ENCODE results near the gene AGPS. TPM values are rescaled to one million over a fixed set of nuclear protein-coding genes. Genes with fewer than 3 reads are reported as not detected.

The AGPS gene
- polyA plus RNA-seq, 2 of the 4 experiments (the other 2 are of a cell fraction): 49.8 to 62.1 TPM

- TF ChIP-seq CHD2 (IDR thresholded peaks at IDR 0.05; ENCODE audit: low read length, partially characterized antibody) (no peak), ZC3H11A (IDR thresholded peaks at IDR 0.05) (no peak), CHD4 (IDR thresholded peaks at IDR 0.05; ENCODE audit: borderline replicate concordance) (no peak), RNF2 (IDR thresholded peaks at IDR 0.05; ENCODE audit: borderline replicate concordance, low read depth) (no peak), RCOR1 (IDR thresholded peaks at IDR 0.05; ENCODE audit: low read depth, low read length) (no peak)
Observed at GRCh38 chr2:177547772-177548171, 155.2 kb downstream of the AGPS start (continued).

DNA sequence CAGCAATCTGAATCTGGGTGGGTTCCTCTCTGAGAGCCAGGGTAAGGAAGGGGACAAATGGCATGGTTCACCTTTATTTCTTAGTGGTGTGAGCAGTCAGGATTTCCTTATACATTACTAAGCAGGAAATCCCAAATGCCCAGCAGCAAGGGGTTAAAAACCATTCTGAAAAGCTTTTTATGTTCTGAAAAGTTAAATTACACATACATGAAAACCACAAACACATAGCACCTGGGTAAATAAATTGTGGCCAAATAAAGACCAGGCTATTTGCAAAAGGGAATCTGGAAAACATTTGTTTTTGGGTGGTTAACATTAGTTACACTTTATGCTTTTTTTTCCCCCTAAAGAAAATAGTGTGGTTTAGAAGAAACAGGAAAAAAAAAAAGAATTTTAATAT lies 156.1 kb downstream of the AGPS start:
- Histone ChIP-seq H3K4me2 (no peak overlapping the region), H3K4me3 (no peak overlapping the region), H3K9me3 (no peaks in the 10 kb centered on the region), H3K27ac (no peak overlapping the region), H3K4me1 (peaks cover 5% of the 10 kb centered on the region; the same call in 1 of the 3 replicates)
- ATAC-seq: no peak
- DNase-seq (ENCODE audit: low read depth in 1 of 2, low spot score in 1 of 2): no peak
- FAIRE-seq: no peak
- POLR2A ChIA-PET: no interaction called here
- TF ChIP-seq TFCP2L1 (CRISPR knock-in tag; IDR thresholded peaks at IDR 0.05) (no peak), MAFK (IDR thresholded peaks at IDR 0.05; ENCODE audit: partially characterized antibody) (no peak), CBX8 (IDR thresholded peaks at IDR 0.05) (no peak), CHD2 (IDR thresholded peaks at IDR 0.05; ENCODE audit: low read length, partially characterized antibody) (no peak), POLR2A (IDR thresholded peaks at IDR 0.05; ENCODE audit: low read length) (no peak), RAD21 (conservative IDR thresholded peaks at IDR 0.05 in 1 of 2, IDR thresholded peaks at IDR 0.05 in 1 of 2) (no peak), HES2 (IDR thresholded peaks at IDR 0.05) (no peak), NR3C1 (IDR thresholded peaks at IDR 0.05) (no peak), CBX2 (IDR thresholded peaks at IDR 0.05; ENCODE audit: borderline replicate concordance, low read depth) (no peak), KDM1A (IDR thresholded peaks at IDR 0.05; ENCODE audit: low read depth) (no peak), JUN (IDR thresholded peaks at IDR 0.05) (no peak), EP300 (IDR thresholded peaks at IDR 0.05) (no peak), FOXS1 (CRISPR knock-in tag; IDR thresholded peaks at IDR 0.05) (no peak), RFX5 (IDR thresholded peaks at IDR 0.05) (no peak)
- TF ChIP-seq, protein P1, sequence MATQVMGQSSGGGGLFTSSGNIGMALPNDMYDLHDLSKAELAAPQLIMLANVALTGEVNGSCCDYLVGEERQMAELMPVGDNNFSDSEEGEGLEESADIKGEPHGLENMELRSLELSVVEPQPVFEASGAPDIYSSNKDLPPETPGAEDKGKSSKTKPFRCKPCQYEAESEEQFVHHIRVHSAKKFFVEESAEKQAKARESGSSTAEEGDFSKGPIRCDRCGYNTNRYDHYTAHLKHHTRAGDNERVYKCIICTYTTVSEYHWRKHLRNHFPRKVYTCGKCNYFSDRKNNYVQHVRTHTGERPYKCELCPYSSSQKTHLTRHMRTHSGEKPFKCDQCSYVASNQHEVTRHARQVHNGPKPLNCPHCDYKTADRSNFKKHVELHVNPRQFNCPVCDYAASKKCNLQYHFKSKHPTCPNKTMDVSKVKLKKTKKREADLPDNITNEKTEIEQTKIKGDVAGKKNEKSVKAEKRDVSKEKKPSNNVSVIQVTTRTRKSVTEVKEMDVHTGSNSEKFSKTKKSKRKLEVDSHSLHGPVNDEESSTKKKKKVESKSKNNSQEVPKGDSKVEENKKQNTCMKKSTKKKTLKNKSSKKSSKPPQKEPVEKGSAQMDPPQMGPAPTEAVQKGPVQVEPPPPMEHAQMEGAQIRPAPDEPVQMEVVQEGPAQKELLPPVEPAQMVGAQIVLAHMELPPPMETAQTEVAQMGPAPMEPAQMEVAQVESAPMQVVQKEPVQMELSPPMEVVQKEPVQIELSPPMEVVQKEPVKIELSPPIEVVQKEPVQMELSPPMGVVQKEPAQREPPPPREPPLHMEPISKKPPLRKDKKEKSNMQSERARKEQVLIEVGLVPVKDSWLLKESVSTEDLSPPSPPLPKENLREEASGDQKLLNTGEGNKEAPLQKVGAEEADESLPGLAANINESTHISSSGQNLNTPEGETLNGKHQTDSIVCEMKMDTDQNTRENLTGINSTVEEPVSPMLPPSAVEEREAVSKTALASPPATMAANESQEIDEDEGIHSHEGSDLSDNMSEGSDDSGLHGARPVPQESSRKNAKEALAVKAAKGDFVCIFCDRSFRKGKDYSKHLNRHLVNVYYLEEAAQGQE (IDR thresholded peaks at IDR 0.05): no peak
- TF ChIP-seq, protein P2, sequence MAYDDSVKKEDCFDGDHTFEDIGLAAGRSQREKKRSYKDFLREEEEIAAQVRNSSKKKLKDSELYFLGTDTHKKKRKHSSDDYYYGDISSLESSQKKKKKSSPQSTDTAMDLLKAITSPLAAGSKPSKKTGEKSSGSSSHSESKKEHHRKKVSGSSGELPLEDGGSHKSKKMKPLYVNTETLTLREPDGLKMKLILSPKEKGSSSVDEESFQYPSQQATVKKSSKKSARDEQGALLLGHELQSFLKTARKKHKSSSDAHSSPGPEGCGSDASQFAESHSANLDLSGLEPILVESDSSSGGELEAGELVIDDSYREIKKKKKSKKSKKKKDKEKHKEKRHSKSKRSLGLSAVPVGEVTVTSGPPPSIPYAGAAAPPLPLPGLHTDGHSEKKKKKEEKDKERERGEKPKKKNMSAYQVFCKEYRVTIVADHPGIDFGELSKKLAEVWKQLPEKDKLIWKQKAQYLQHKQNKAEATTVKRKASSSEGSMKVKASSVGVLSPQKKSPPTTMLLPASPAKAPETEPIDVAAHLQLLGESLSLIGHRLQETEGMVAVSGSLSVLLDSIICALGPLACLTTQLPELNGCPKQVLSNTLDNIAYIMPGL (CRISPR knock-in tag; IDR thresholded peaks at IDR 0.05; ENCODE audit: borderline replicate concordance): no peak
- TF ChIP-seq, protein P3, sequence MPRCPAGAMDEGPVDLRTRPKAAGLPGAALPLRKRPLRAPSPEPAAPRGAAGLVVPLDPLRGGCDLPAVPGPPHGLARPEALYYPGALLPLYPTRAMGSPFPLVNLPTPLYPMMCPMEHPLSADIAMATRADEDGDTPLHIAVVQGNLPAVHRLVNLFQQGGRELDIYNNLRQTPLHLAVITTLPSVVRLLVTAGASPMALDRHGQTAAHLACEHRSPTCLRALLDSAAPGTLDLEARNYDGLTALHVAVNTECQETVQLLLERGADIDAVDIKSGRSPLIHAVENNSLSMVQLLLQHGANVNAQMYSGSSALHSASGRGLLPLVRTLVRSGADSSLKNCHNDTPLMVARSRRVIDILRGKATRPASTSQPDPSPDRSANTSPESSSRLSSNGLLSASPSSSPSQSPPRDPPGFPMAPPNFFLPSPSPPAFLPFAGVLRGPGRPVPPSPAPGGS (IDR thresholded peaks at IDR 0.05): no peak
- CTCF ChIA-PET: interaction anchor here (1.1 kb wide), 2 partner anchors 30 to 215 kb away, joined by 3 read pairs; no protein-coding TSS in a partner anchor
